KMS-11 (cell line): ENCODE measurements around the gene CDC37.

ENCODE experiments used
- H2AFZ ChIP-seq: fragments of 200-600 bp; sonication (generic); 2 replicates; pipeline ENCODE4 v1.6.1; 2016; ENCODE audit warnings: antibody characterized with exemption, mixed run types, low read depth
- H3K27ac ChIP-seq: fragments of 200-600 bp; sonication (generic); 2 replicates; pipeline ENCODE4 v1.6.1; 2016; ENCODE audit warnings: mild to moderate bottlenecking, mixed run types
- H3K27me3 ChIP-seq: fragments of 200-600 bp; sonication (generic); 2 replicates; pipeline ENCODE4 v1.6.1; 2017; ENCODE audit warnings: mild to moderate bottlenecking, low read depth, mixed run types, moderate library complexity; ENCODE audit not compliant: insufficient read depth
- H3K36me3 ChIP-seq: fragments of 200-600 bp; sonication (generic); 2 replicates; pipeline ENCODE4 v1.6.1; 2017; ENCODE audit warnings: mild to moderate bottlenecking, mixed run types; ENCODE audit not compliant: insufficient read depth
- H3K4me1 ChIP-seq: fragments of 200-600 bp; sonication (generic); 2 replicates; pipeline ENCODE4 v1.6.1; 2016; ENCODE audit warnings: mild to moderate bottlenecking, low read depth, mixed run types; ENCODE audit not compliant: poor library complexity, severe bottlenecking
- H3K4me2 ChIP-seq: fragments of 200-600 bp; sonication (generic); 2 replicates; pipeline ENCODE4 v1.7.0; 2016; ENCODE audit warnings: mild to moderate bottlenecking, mixed run types
- H3K4me3 ChIP-seq: fragments of 200-600 bp; sonication (generic); IDR thresholded peaks from 2 replicates; pipeline ENCODE4 v1.6.1; 2017; ENCODE audit warnings: low read depth, low read length, mixed read lengths; ENCODE audit not compliant: insufficient read depth
- H3K79me2 ChIP-seq: fragments of 200-600 bp; sonication (generic); 2 replicates; pipeline ENCODE4 v1.6.1; 2016; ENCODE audit warnings: low read depth, mixed run types; ENCODE audit not compliant: insufficient read depth
- H3K9ac ChIP-seq: fragments of 200-600 bp; sonication (generic); 2 replicates; pipeline ENCODE4 v1.6.1; 2016; ENCODE audit warnings: mild to moderate bottlenecking, mixed run types
- H4K20me1 ChIP-seq: fragments of 200-600 bp; sonication (generic); 2 replicates; pipeline ENCODE4 v1.6.1; 2016; ENCODE audit warnings: mild to moderate bottlenecking, mixed run types; ENCODE audit not compliant: insufficient read depth
- TF ChIP-seq, protein P1 (sequence below): fragments of 200-600 bp; sonication (generic); conservative IDR thresholded peaks from 2 replicates; pipeline ENCODE4 v1.6.1; 2017; ENCODE audit warnings: low read depth, mild to moderate bottlenecking, antibody characterized with exemption, low read length, moderate library complexity, mixed read lengths

Gene CDC37

DNA sequence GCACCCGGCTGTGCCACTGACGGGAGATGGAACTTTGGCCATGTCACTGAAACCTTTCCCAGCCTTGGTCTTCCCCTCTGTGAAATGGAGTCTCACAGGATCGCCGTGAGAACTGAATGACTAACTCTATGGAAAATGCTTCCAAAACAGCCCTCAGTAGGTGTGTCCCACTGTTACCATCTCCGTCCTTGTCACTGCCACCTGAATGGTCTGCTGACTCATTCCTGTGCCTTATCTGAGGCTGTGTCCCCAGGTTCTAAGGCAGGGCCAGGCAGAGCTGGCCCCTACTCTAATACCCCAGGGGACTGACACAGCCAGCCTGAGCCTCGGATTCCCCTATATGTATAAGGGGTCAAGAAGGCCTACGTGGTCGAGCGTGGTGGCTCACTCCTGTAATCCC is 4.5 kb downstream of the CDC37 start:
- H4K20me1 ChIP-seq: no peaks in the 10 kb centered on the region
- peaks cover 56% of the 10 kb centered on the region for H3K79me2 ChIP-seq

DNA sequence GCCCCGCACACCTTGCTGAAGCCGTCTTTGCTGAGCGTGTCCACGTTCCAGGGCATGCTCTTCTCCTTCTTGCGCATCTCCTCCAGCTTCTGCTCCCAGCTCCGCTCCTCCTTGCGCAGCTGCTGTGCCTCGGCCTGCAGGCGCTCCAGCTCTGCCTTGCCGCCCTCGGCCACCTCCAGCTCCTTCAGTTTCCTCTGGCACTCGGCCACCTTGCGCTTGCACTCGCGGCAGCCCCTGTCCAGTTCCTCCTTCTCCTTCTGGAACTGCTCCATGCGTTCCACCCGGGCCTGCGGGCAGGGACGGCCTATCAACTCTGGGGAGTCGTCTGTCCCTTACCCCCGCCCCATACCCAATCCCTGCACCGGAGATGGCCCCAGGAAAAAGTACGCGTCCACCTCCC is 7.4 kb downstream of the CDC37 start:
- no peaks in the 10 kb centered on the region for H3K27me3 ChIP-seq
- no peak overlapping the region for H3K4me3 ChIP-seq
- no peaks in the 10 kb centered on the region for H4K20me1 ChIP-seq
- no peak overlapping the region for H3K27ac ChIP-seq
- no peak overlapping the region for H3K9ac ChIP-seq
- H3K36me3 ChIP-seq: no peaks in the 10 kb centered on the region; the same call in 1 of the 2 replicates
- no peak overlapping the region for H2AFZ ChIP-seq
- H3K4me2 ChIP-seq: no peak overlapping the region
- TF ChIP-seq, protein P1, sequence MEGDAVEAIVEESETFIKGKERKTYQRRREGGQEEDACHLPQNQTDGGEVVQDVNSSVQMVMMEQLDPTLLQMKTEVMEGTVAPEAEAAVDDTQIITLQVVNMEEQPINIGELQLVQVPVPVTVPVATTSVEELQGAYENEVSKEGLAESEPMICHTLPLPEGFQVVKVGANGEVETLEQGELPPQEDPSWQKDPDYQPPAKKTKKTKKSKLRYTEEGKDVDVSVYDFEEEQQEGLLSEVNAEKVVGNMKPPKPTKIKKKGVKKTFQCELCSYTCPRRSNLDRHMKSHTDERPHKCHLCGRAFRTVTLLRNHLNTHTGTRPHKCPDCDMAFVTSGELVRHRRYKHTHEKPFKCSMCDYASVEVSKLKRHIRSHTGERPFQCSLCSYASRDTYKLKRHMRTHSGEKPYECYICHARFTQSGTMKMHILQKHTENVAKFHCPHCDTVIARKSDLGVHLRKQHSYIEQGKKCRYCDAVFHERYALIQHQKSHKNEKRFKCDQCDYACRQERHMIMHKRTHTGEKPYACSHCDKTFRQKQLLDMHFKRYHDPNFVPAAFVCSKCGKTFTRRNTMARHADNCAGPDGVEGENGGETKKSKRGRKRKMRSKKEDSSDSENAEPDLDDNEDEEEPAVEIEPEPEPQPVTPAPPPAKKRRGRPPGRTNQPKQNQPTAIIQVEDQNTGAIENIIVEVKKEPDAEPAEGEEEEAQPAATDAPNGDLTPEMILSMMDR: no peak
- H3K4me1 ChIP-seq: peaks cover 8% of the 10 kb centered on the region
- H3K79me2 ChIP-seq: peaks cover 33% of the 10 kb centered on the region

More for the DNA sequence above, 4.5 kb downstream of the CDC37 start:
- Histone ChIP-seq H3K4me1 (peaks cover 22% of the 10 kb centered on the region), H3K27me3 (no peaks in the 10 kb centered on the region), H3K27ac (no peak overlapping the region), H3K9ac (no peak overlapping the region), H2AFZ (no peak overlapping the region), H3K4me3 (no peak overlapping the region), H3K36me3 (no peaks in the 10 kb centered on the region; the same call in 1 of the 2 replicates), H3K4me2 (no peak overlapping the region)
- TF ChIP-seq, protein P1: no peak

DNA sequence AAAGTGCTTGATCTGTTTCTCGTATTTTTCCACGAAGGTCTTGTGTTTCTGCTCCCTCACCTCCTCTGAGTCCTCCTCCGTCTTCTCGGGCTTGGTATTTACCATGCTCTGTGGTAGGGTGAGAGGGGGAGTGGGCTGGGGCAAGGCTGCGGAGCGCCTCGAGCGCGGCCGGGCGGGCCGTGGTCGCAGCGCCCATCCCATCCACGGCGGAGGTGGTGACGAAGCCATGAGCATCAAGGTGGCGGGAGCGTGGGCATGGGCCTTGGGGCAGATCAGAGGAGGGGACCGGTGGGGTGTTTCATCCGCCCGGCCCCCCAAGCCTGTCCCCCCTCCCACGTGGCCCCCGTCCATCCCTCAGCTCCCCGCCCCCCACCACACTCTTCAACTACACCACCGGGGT is 7.9 kb downstream of the CDC37 start:
- Histone ChIP-seq H3K4me1 (peaks cover 4% of the 10 kb centered on the region), H3K27ac (no peak overlapping the region), H3K36me3 (no peaks in the 10 kb centered on the region; the same call in 1 of the 2 replicates), H4K20me1 (no peaks in the 10 kb centered on the region), H3K4me2 (no peak overlapping the region), H3K27me3 (no peaks in the 10 kb centered on the region), H3K4me3 (no peak overlapping the region), H3K9ac (no peak overlapping the region), H2AFZ (no peak overlapping the region), H3K79me2 (peaks cover 28% of the 10 kb centered on the region)
- TF ChIP-seq, protein P1: no peak

DNA sequence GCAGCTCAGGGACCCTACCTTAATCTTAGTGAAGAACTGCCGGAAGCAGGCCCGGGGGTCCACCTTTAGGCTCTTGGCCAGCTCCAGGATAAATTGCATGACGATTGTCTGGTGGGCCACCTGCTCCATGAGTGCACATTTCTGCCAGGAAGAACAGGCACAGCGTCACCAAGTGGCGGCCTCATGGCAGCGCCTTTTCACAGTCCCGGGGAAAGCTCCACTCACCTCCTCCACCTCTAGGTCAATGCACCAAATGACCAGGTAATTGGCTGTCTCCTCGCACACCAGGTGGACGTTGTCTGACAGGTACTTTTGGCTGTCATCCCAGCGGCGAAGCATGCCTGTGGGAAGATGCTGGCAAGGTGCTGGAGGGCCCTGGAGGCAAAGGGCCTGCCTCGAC is 8.3 kb downstream of the CDC37 start:
- Histone ChIP-seq H3K79me2 (peaks cover 24% of the 10 kb centered on the region), H3K4me1 (no peaks in the 10 kb centered on the region), H3K27ac (no peak overlapping the region), H3K36me3 (no peaks in the 10 kb centered on the region; the same call in 1 of the 2 replicates), H3K4me3 (no peak overlapping the region), H3K4me2 (no peak overlapping the region), H4K20me1 (no peaks in the 10 kb centered on the region), H2AFZ (no peak overlapping the region), H3K9ac (no peak overlapping the region), H3K27me3 (no peaks in the 10 kb centered on the region)
- TF ChIP-seq, protein P1: no peak

DNA sequence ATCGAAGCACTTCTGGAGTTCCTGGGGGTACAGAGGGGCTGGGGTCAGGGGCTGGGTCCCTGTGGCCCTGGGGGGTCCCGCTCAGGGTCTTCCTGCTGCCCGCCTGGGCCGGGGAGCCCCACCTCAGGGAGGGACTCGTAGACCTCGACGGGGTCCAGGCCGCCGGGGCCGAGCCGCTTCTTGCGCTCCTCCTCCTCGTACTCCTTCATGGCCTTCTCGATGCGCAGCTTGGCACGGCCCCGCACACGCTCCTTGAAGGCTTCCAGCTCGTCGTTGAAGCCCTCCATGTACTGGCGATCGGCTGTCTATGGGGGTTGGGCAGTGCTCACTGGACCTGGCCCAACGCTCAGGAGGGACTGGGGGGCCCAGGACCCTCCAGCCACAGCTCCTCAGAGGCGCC is 10.2 kb downstream of the CDC37 start:
- TF ChIP-seq, protein P1: no peak
- Histone ChIP-seq H3K79me2 (peaks cover 6% of the 10 kb centered on the region; the same call in 1 of the 2 replicates), H3K27me3 (no peaks in the 10 kb centered on the region), H4K20me1 (no peaks in the 10 kb centered on the region), H3K4me2 (no peak overlapping the region), H3K4me1 (peaks cover 11% of the 10 kb centered on the region), H2AFZ (no peak overlapping the region), H3K27ac (no peak overlapping the region), H3K4me3 (no peak overlapping the region), H3K36me3 (no peaks in the 10 kb centered on the region; the same call in 1 of the 2 replicates), H3K9ac (no peak overlapping the region)
